OCI-LY1 (cell line): ENCODE measurements around the gene ENPEP.

Source experiments
- EZH2 ChIP-seq: fragments of 200-600 bp; sonication (generic), shearing (Covaris generic); IDR thresholded peaks from 2 replicates; pipeline ENCODE4 v1.8.0; 2017; ENCODE audit warnings: borderline replicate concordance, mixed run types, mild to moderate bottlenecking, antibody characterized with exemption, low read length, moderate library complexity, mixed read lengths
- TF ChIP-seq, protein P1 (sequence below): fragments of 200-600 bp; sonication (generic), shearing (Covaris generic); IDR thresholded peaks from 2 replicates; pipeline ENCODE4 v1.5.1; 2017; ENCODE audit warnings: mild to moderate bottlenecking, antibody characterized with exemption, low read length, moderate library complexity, mixed read lengths

GRCh38 chr4:110533590-110533910 is 57.6 kb downstream of the ENPEP start:
- TF ChIP-seq EZH2, result no peak
- TF ChIP-seq, protein P1, sequence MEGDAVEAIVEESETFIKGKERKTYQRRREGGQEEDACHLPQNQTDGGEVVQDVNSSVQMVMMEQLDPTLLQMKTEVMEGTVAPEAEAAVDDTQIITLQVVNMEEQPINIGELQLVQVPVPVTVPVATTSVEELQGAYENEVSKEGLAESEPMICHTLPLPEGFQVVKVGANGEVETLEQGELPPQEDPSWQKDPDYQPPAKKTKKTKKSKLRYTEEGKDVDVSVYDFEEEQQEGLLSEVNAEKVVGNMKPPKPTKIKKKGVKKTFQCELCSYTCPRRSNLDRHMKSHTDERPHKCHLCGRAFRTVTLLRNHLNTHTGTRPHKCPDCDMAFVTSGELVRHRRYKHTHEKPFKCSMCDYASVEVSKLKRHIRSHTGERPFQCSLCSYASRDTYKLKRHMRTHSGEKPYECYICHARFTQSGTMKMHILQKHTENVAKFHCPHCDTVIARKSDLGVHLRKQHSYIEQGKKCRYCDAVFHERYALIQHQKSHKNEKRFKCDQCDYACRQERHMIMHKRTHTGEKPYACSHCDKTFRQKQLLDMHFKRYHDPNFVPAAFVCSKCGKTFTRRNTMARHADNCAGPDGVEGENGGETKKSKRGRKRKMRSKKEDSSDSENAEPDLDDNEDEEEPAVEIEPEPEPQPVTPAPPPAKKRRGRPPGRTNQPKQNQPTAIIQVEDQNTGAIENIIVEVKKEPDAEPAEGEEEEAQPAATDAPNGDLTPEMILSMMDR, result no peak
